ENCODE results near the gene TNRC6C. TPM values are rescaled to one million over a fixed set of nuclear protein-coding genes. Genes with fewer than 3 reads are reported as not detected.

Gene TNRC6C
- polyA plus RNA-seq, 1 donor (not counting 4 experiments of a cell fraction or from before 2014, with no cell fraction given) = 0.34 TPM

DNA sequence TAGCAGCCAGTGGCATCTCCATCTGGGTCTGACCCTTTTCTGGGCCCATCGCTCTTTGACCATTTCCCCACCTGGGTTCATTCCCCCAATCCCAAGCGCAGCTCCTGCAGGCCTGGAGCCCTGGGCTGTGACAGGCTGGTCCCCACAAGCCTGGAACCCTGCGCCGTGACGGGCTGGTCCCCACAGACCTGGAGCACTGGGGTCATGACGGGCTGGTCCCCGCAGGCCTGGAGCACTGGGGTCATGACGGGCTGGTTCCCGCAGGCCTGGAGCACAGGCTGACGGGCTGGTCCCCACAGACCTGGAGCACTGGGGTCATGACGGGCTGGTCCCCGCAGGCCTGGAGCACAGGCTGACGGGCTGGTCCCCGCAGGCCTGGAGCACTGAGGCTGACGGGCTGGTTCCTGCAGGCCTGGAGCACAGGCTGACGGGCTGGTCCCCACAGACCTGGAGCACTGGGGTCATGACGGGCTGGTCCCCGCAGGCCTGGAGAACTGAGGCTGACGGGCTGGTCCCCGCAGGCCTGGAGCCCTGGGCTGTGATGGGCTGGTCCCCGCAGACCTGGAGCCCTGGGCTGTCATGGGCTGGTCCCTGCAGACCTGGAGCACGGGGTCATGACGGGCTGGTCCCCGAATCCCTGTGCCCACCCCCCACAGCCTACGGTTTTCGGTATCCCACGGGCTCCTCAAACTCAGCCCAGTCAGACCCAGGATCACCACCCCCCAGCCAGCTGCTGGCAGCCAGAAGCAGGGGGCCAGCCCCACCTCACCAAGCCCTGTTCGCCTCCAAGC lies 153.4 kb downstream of the TNRC6C start:
- no peaks in the 10 kb centered on the region for H3K4me1 ChIP-seq (ENCODE audit: control insufficient read depth, extremely low read depth, insufficient read depth, low read length)
- DNase-seq (ENCODE audit: low read depth, low spot score) (no peak), FAIRE-seq (no peak)
- H3K36me3 ChIP-seq (ENCODE audit: control insufficient read depth in 2 of 2, extremely low read depth in 1 of 2, insufficient read depth in 2 of 2, low read length in 2 of 2) = peaks cover 0 to 13% of the 10 kb centered on the region in 2 experiments
- H3K4me3 ChIP-seq (ENCODE audit: control insufficient read depth in 2 of 3, extremely low read depth in 1 of 3, insufficient read depth in 2 of 3, low read depth in 1 of 3, low read length in 3 of 3) = no peak overlapping the region
- H3K27ac ChIP-seq (ENCODE audit: control insufficient read depth, insufficient read depth, low read length) = no peak overlapping the region
- H3K9me3 ChIP-seq (ENCODE audit: control insufficient read depth, low read depth, low read length) = no peaks in the 10 kb centered on the region
- H3K27me3 ChIP-seq (ENCODE audit: control insufficient read depth, extremely low read depth, insufficient read depth, low read length) = peaks cover 2% of the 10 kb centered on the region
- dilution Hi-C loops (cut with MboI; ENCODE audit: extremely low pct_ligation_motif_present, low sequenced_read_pairs) = no loop called here
- TF ChIP-seq, protein P1, sequence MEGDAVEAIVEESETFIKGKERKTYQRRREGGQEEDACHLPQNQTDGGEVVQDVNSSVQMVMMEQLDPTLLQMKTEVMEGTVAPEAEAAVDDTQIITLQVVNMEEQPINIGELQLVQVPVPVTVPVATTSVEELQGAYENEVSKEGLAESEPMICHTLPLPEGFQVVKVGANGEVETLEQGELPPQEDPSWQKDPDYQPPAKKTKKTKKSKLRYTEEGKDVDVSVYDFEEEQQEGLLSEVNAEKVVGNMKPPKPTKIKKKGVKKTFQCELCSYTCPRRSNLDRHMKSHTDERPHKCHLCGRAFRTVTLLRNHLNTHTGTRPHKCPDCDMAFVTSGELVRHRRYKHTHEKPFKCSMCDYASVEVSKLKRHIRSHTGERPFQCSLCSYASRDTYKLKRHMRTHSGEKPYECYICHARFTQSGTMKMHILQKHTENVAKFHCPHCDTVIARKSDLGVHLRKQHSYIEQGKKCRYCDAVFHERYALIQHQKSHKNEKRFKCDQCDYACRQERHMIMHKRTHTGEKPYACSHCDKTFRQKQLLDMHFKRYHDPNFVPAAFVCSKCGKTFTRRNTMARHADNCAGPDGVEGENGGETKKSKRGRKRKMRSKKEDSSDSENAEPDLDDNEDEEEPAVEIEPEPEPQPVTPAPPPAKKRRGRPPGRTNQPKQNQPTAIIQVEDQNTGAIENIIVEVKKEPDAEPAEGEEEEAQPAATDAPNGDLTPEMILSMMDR (optimal IDR thresholded peaks at IDR 0.05 in 1 of 3, IDR thresholded peaks at IDR 0.05 in 1 of 3, conservative IDR thresholded peaks at IDR 0.05 in 1 of 3; ENCODE audit: extremely low read depth in 1 of 3, insufficient read depth in 2 of 3, low read length in 3 of 3) = no peak
- no peak for TF ChIP-seq EZH2 (IDR thresholded peaks at IDR 0.05; ENCODE audit: low read length)
- no peak overlapping the region for H2AFZ ChIP-seq (ENCODE audit: control insufficient read depth, low read length)
- peaks cover 3% of the 10 kb centered on the region for H4K20me1 ChIP-seq (ENCODE audit: control insufficient read depth, extremely low read depth, insufficient read depth, low read length)
- no peak overlapping the region for H3K4me2 ChIP-seq (ENCODE audit: control insufficient read depth, extremely low read depth, insufficient read depth, low read depth, low read length)
- no peak overlapping the region for H3K9ac ChIP-seq (ENCODE audit: control insufficient read depth, extremely low read depth, insufficient read depth, low read length)
- no peaks in the 10 kb centered on the region for H3K79me2 ChIP-seq (ENCODE audit: control insufficient read depth, insufficient read depth, low read length)
- H3K9me1 ChIP-seq (ENCODE audit: control insufficient read depth, extremely low read depth, insufficient read depth, low read length) = no peaks in the 10 kb centered on the region

DNA sequence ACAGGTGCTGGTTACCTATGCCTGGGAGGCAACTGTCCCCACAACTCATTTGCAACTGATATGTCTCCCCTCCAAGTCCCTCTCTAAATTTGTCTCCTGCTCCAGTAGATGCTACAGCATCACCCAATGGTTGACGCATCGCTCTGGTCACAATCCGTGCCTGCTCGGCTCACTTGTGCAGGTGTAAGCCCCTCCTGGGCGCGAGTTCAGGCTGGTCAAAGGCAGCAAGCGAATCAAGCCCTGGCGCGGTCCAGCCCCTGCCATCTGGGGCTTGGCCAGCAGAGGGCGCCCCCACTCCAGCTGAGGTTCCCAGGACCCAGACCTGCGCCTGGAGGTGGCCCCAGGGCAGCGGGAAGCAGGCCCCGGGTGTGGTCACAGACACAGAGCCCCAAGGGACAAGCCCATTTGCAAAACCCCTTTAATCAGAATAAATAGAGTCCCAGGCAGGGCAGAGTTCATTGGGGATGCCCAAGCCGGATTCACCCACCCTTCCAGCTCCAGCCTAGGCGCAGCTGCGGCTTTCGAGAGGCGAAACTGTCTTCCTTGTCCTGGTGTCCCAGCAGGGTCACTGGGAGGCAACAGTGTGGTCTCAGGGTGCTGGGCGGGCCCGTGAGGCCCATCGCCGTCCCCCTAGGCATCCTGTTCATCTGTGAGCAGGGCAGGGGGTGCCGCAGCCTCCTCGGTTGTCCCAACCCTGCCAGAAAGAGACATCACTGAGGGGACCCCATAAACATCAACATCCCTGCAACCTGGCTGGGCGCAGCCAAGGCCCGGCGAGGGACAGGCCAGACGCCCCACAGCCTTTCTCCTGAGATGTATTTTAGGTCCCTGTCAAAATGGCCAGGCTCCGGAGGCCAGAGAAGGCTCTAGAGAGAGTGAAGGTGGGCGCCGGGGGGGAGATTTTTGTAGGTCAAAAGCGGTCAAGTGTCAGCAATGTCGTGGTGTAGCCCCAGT lies 154.3 kb downstream of the TNRC6C start:
- Histone ChIP-seq H2AFZ (ENCODE audit: control insufficient read depth, low read length) (no peak overlapping the region), H3K4me1 (ENCODE audit: control insufficient read depth, extremely low read depth, insufficient read depth, low read length) (no peaks in the 10 kb centered on the region), H3K27ac (ENCODE audit: control insufficient read depth, insufficient read depth, low read length) (no peak overlapping the region), H4K20me1 (ENCODE audit: control insufficient read depth, extremely low read depth, insufficient read depth, low read length) (peaks cover 3% of the 10 kb centered on the region), H3K27me3 (ENCODE audit: control insufficient read depth, extremely low read depth, insufficient read depth, low read length) (peaks cover 2% of the 10 kb centered on the region), H3K9me3 (ENCODE audit: control insufficient read depth, low read depth, low read length) (no peaks in the 10 kb centered on the region), H3K9ac (ENCODE audit: control insufficient read depth, extremely low read depth, insufficient read depth, low read length) (no peak overlapping the region), H3K4me2 (ENCODE audit: control insufficient read depth, extremely low read depth, insufficient read depth, low read depth, low read length) (no peak overlapping the region), H3K4me3 (ENCODE audit: control insufficient read depth in 2 of 3, extremely low read depth in 1 of 3, insufficient read depth in 2 of 3, low read depth in 1 of 3, low read length in 3 of 3) (no peak overlapping the region), H3K36me3 (ENCODE audit: control insufficient read depth in 2 of 2, extremely low read depth in 1 of 2, insufficient read depth in 2 of 2, low read length in 2 of 2) (peaks cover 0 to 15% of the 10 kb centered on the region in 2 experiments), H3K9me1 (ENCODE audit: control insufficient read depth, extremely low read depth, insufficient read depth, low read length) (no peaks in the 10 kb centered on the region), H3K79me2 (ENCODE audit: control insufficient read depth, insufficient read depth, low read length) (no peaks in the 10 kb centered on the region)
- TF ChIP-seq, protein P1 (optimal IDR thresholded peaks at IDR 0.05 in 1 of 3, IDR thresholded peaks at IDR 0.05 in 1 of 3, conservative IDR thresholded peaks at IDR 0.05 in 1 of 3; ENCODE audit: extremely low read depth in 1 of 3, insufficient read depth in 2 of 3, low read length in 3 of 3) = peak; percentile 92 to 98 (median 97)
- no peak for TF ChIP-seq EZH2 (IDR thresholded peaks at IDR 0.05; ENCODE audit: low read length)
- DNase-seq (ENCODE audit: low read depth, low spot score) (no peak), FAIRE-seq (no peak)
- dilution Hi-C loops (cut with MboI; ENCODE audit: extremely low pct_ligation_motif_present, low sequenced_read_pairs) = no loop called here

Data from keratinocyte (primary cell).